ENCODE results near the gene C1orf174.
A peak's percentile ranks its signal among the peaks of the same experiment; 100 is the strongest.

C1orf174 gene

GRCh38 chr1:3910857-3911845, 11.1 kb upstream of the C1orf174 start:
- DNase-seq (ENCODE audit: low spot score) (peak; percentile 48), FAIRE-seq (no peak)

- DNase-seq (ENCODE audit: low spot score) = no peak
- FAIRE-seq = no peak
Observed at GRCh38 chr1:3910049-3910731, 10.1 kb upstream of the C1orf174 start.

- no peak for FAIRE-seq
- DNase-seq (ENCODE audit: low spot score) = no peak
Observed at GRCh38 chr1:3909615-3910014, 9.5 kb upstream of the C1orf174 start.

GRCh38 chr1:3908886-3909517, 8.9 kb upstream of the C1orf174 start:
- no peak for DNase-seq (ENCODE audit: low spot score)
- FAIRE-seq = no peak

- DNase-seq (ENCODE audit: low spot score) (no peak), FAIRE-seq (no peak)
Observed at GRCh38 chr1:3907621-3908165, 7.6 kb upstream of the C1orf174 start.

- DNase-seq (ENCODE audit: low spot score) (no peak), FAIRE-seq (no peak)
Observed at GRCh38 chr1:3907031-3907534, 7.0 kb upstream of the C1orf174 start.

- FAIRE-seq (no peak), DNase-seq (ENCODE audit: low spot score) (no peak)
Observed at GRCh38 chr1:3906672-3907020, 6.6 kb upstream of the C1orf174 start.

GRCh38 chr1:3905953-3906671, 6.0 kb upstream of the C1orf174 start:
- DNase-seq (ENCODE audit: low spot score) (no peak), FAIRE-seq (no peak)

GRCh38 chr1:3905266-3905952, 5.3 kb upstream of the C1orf174 start:
- FAIRE-seq (no peak), DNase-seq (ENCODE audit: low spot score) (no peak)

GRCh38 chr1:3904843-3905185, 4.7 kb upstream of the C1orf174 start:
- DNase-seq (ENCODE audit: low spot score) (no peak), FAIRE-seq (no peak)

- no peak for DNase-seq (ENCODE audit: low spot score)
- FAIRE-seq = no peak
Observed at GRCh38 chr1:3904006-3904842, 4.2 kb upstream of the C1orf174 start.

- no peak for FAIRE-seq
- DNase-seq (ENCODE audit: low spot score) = no peak
Observed at GRCh38 chr1:3903141-3904005, 3.3 kb upstream of the C1orf174 start.

- FAIRE-seq (no peak), DNase-seq (ENCODE audit: low spot score) (no peak)
Observed at GRCh38 chr1:3902571-3903091, 2.6 kb upstream of the C1orf174 start.

- FAIRE-seq (no peak), DNase-seq (ENCODE audit: low spot score) (no peak)
Observed at GRCh38 chr1:3902111-3902511, 2.0 kb upstream of the C1orf174 start.

GRCh38 chr1:3900969-3901529, 977 bp upstream of the C1orf174 start:
- FAIRE-seq = peak; percentile 82

GRCh38 chr1:3899754-3900149, 320 bp downstream of the C1orf174 start:
- DNase-seq (ENCODE audit: low spot score) = no peak
- FAIRE-seq = no peak

More at GRCh38 chr1:3900969-3901529, 977 bp upstream of the C1orf174 start:
- DNase-seq (ENCODE audit: low spot score) = peak; percentile 89

- no peak for DNase-seq (ENCODE audit: low spot score)
- FAIRE-seq = no peak
Observed at GRCh38 chr1:3898994-3899753, 898 bp downstream of the C1orf174 start.

GRCh38 chr1:3898475-3898735, 1.7 kb downstream of the C1orf174 start:
- no peak for FAIRE-seq
- DNase-seq (ENCODE audit: low spot score) = no peak

All from RCC 7860 (cell line).